ENCODE results near the gene TMSB10.

TMSB10 gene

GRCh38 chr2:84940831-84941412 lies 35.5 kb downstream of the TMSB10 start:
- no peak for DNase-seq

- no peak for DNase-seq
Measured at GRCh38 chr2:84942166-84942565, 36.7 kb downstream of the TMSB10 start.

- DNase-seq: no peak
Measured at GRCh38 chr2:84942964-84943421, 37.5 kb downstream of the TMSB10 start.

- DNase-seq: no peak
Measured at GRCh38 chr2:84944295-84944909, 38.9 kb downstream of the TMSB10 start.

- peak; percentile 48 for DNase-seq
Measured at GRCh38 chr2:84945838-84946203, 40.4 kb downstream of the TMSB10 start.

- DNase-seq: peak; percentile 60
Measured at GRCh38 chr2:84946204-84947009, 41.0 kb downstream of the TMSB10 start.

GRCh38 chr2:84947010-84947593 lies 41.6 kb downstream of the TMSB10 start:
- no peak for DNase-seq

- no peak for DNase-seq
Measured at GRCh38 chr2:84953535-84953934, 48.1 kb downstream of the TMSB10 start.

- no peak for DNase-seq
Measured at GRCh38 chr2:84954329-84954728, 48.9 kb downstream of the TMSB10 start.
